Measurements from ENCODE around the gene LDLRAD2. TPM values are rescaled to one million over a fixed set of nuclear protein-coding genes. Genes with fewer than 3 reads are reported as not detected.
"Not testable (repeated sequence)": the region's sequence is repeated elsewhere in the genome, so short reads cannot be mapped to it uniquely, and the experiment has no call there.

LDLRAD2 gene, protein sequence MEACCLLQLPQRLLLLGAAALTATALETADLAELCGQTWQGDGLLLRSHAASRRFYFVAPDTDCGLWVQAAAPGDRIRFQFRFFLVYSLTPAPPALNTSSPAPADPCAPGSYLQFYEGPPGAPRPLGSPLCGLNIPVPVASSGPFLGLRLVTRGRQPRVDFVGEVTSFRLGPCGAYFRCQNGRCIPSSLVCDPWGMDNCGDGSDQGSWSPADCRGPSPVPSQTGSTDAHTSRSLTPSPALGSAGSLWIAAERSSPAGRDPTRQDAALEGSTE
- 0.05 TPM in 1 of 2 replicates, not detected in the other for total RNA-seq

DNA sequence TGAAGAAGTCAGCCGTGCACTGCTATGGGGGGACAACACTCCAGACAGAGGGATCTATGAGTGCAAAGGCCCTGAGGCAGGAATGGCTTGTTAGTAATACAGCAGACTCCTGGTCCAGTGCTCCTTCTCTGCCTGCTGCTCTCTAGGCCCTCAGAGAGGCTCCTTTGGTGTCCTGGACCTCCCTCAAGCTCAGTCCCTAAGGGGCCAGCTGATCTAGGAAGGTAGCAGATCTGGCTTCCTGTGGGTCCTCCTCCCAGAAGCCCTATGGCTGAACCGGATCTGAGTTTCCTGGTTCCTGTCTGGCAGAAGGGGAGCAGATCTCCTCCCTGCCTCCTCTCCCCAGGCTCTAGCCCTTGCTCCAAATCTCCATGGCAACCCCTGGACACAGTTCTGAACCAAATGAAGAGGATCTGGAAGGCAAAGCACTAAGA is at the start of gene LDLRAD2:
Gene LDLRAD2, plus strand, starts transcription at position 391 of the 431 bp plus-strand sequence. CDS start 187 bp downstream, outside the sequence.
- DNase-seq (ENCODE audit: extremely low read depth, low read depth, low spot score): no peak

DNA sequence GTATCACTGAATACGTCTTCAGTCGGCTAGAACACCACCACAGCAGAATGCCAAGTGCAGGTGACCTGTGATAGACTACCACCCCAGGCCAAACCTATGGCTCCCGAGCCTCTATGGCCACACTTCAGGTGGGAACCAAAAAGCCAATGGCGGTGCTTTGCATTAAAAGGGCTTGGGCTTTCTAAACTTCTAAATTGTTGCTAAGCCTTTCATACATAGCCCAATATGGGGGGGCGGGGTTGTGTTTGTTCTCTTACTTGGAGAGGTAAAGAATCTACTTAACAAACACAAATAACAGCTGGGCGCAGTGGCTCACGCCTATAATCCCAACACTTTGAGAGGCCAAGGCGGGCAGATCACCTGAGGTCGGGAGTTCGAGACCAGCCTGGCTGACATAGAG is 48.8 kb upstream of the LDLRAD2 start:
- no peak for DNase-seq (ENCODE audit: extremely low read depth, low read depth, low spot score)

- no peak for DNase-seq (ENCODE audit: extremely low read depth, low read depth, low spot score)
These were observed 48.2 kb upstream of the LDLRAD2 start for GRCh38 chr1:21763694-21764419.

GRCh38 chr1:21764615-21765423 is 47.2 kb upstream of the LDLRAD2 start:
- peak; percentile 98 for DNase-seq (ENCODE audit: extremely low read depth, low read depth, low spot score)

- no peak for DNase-seq (ENCODE audit: extremely low read depth, low read depth, low spot score)
These were observed 45.9 kb upstream of the LDLRAD2 start for GRCh38 chr1:21766210-21766609.

DNA sequence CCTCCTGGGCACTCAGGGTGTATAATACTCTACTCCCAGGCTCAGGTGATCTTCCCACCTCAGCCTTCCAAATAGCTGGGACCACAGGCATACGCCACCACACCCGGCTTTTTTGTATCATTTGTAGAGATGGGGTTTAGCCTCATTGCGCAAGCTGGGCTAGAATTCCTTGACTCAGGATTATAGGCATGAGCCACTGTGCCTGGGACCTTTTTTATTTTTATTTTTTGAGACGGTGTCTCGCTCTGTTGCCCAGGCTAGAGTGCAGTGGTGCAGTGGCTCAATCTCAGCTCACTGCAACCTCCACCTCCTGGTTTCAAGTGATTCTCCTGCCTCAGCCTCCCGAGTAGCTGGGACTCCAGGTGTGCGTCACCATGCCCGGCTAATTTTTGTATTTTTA is 45.0 kb upstream of the LDLRAD2 start:
- not testable (repeated sequence) for DNase-seq (ENCODE audit: extremely low read depth, low read depth, low spot score)

- DNase-seq (ENCODE audit: extremely low read depth, low read depth, low spot score): no peak
These were observed 41.9 kb upstream of the LDLRAD2 start for GRCh38 chr1:21770201-21770600.

GRCh38 chr1:21770602-21771001 is 41.5 kb upstream of the LDLRAD2 start:
- DNase-seq (ENCODE audit: extremely low read depth, low read depth, low spot score): not testable (repeated sequence)

GRCh38 chr1:21771672-21772071 is 40.4 kb upstream of the LDLRAD2 start:
- DNase-seq (ENCODE audit: extremely low read depth, low read depth, low spot score): not testable (repeated sequence)

DNA sequence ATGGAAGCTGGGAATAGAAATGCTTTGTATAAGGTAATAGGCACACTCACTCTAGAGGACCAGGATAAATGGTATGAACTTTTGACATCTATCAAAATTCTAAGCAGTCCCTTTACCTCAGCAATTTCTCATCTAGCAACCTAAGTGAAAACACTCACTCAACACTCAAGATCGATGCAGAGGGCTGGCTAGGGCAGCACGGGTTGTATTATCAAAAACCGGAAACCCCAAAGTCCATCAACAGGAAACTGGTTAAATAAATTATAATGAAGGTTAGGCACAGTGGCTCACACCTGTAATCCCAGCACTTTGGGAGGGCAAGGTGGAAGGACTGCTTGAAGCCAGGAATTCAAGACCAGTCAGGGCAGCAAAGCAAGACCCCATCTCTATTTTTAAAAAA is 38.5 kb upstream of the LDLRAD2 start:
- DNase-seq (ENCODE audit: extremely low read depth, low read depth, low spot score): no peak

DNA sequence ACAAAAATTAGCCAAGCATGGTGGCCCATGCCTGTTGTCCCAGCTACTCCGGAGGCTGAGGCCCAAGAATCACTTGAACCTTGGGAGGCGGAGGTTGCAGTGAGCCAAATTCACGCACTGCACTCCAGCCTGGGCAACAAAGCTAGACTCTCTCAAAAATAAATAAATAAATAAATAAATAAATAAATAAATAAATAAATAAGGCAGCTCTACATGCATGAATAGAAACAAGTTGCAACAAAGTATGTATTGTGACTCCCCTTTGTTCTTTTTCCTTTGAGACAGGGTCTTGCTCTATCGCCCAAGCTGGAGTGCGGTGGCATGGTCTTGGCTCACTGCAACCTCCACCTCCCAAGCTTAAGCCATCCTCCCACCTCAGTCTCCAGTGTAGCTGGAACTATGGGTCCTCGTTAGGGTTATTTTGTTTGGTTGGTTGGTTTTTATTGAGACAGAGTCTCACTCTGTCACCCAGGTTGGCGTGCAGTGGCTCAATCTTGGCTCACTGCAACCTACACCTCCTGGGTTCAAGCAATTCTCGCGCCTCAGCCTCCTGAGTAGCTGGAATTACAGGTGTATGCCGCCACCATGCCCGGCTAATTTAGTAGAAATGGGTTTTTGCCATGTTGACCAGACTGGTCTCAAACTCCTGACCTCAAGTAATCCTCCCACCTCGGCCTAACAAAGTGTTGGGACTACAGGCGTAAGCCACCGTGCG is 37.1 kb upstream of the LDLRAD2 start:
- DNase-seq (ENCODE audit: extremely low read depth, low read depth, low spot score): no peak

GRCh38 chr1:21775550-21775914 is 36.5 kb upstream of the LDLRAD2 start:
- no peak for DNase-seq (ENCODE audit: extremely low read depth, low read depth, low spot score)

- no peak for DNase-seq (ENCODE audit: extremely low read depth, low read depth, low spot score)
These were observed 36.0 kb upstream of the LDLRAD2 start for GRCh38 chr1:21775985-21776562.

- not testable (repeated sequence) for DNase-seq (ENCODE audit: extremely low read depth, low read depth, low spot score)
These were observed 35.1 kb upstream of the LDLRAD2 start for GRCh38 chr1:21776925-21777324.

- DNase-seq (ENCODE audit: extremely low read depth, low read depth, low spot score): no peak
These were observed 33.7 kb upstream of the LDLRAD2 start for GRCh38 chr1:21778405-21778727.

DNA sequence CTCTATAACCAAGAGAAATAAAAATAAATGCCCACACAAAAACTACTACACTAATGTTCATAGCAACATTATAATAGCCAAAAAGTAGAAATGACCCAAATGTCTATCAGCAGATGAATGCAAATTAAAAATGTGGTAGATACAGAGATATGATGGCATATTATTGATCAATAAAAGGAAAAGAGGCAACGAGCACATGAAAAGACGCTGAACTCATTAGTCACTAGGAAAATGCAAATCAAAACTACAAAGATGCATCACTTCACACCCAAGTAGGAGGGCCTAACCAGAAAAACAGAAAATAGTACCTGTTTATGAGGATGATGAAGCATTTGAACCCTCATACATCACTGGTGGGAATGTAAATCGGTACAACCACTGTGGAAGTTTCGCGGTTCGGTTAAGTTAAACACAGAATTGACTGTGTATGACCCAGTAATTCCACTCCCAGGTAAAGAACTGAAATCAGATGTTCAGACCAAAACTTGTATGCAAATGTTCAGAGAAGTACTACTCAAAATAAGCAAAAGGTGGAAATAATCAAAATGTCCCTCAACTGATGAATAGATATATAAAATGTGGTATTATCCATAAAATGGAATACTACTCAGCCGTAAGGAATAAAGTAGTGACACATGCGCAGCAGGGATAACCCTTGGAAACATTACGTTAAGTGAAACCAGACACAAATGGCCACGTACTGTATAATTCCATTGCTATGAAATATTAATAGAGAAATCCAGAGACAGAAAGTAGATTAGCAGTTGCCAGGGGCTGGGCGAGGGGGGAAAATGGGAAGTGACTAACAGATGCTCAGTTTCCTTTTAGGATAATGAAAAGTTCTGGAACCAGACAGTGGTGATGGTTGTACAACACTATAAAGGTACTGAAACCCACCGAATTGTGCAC is 32.2 kb upstream of the LDLRAD2 start:
- DNase-seq (ENCODE audit: extremely low read depth, low read depth, low spot score): peak; percentile 79

DNA sequence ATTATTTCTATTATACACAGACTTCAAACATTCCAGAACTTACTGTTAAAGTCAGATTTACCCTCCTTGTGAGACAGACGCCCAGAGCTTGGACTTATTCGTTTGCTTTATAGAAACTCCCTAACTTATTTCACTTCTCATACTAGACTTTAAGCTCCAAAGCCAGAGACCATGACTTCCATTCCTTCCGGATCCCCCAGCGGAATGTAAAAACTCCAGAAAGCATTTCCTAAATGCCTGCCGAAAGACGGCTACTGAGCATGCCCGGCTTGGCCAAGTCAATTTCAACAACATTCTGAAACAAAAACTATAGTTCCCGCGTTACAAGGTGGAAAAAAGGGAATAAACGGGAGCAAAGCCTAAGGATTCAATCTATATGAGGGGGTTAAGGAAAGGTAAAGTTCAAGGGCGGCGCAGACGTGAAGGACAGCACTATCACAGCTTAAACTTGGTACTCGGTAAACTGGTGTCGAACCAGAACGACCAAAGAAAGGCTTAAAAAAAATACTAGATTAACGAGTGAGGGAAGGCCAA is 30.2 kb upstream of the LDLRAD2 start:
- no peak for DNase-seq (ENCODE audit: extremely low read depth, low read depth, low spot score)

GRCh38 chr1:21782349-21782867 is 29.7 kb upstream of the LDLRAD2 start:
- no peak for DNase-seq (ENCODE audit: extremely low read depth, low read depth, low spot score)
